ENCODE measurements around the gene KCNK1. TPM values are rescaled to one million over a fixed set of nuclear protein-coding genes. Genes with fewer than 3 reads are reported as not detected.

Gene KCNK1
- total RNA-seq, 1 donor: 2.9 TPM

DNA sequence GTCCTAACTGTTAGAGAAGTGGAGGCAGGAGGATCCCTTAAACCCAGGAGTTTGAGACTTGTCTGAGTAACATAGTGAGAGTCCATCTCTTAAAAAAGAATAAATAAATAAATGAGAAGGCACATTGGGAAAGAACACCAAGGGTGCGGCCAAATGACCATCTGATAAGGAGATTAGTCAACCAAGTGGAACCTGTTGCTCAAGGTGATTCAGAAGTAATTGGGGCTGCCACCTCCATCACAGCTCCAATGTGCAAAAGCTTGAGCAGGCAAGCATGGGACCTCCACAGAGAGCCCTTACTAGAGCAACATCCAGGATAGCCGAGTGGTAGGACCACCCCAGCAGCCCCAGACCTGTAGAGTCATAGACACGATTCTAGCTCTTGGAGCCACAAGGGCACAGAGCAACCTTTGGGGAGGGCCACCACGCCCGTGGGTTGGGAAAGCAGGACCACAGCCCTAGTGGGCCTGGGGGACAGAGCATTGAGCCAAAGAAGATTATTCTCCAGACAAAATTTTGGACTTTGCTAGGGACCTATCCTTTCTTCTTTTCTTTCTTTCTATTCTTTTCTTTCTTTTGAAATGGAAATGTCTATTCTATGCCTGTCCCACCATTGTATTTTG, 40.9 kb downstream of the KCNK1 start:
- H3K4me3 ChIP-seq (ENCODE audit: low read depth, low read length): no peak overlapping the region
- peak; percentile 8 for DNase-seq (ENCODE audit: low read depth)
- TF ChIP-seq, protein P1, sequence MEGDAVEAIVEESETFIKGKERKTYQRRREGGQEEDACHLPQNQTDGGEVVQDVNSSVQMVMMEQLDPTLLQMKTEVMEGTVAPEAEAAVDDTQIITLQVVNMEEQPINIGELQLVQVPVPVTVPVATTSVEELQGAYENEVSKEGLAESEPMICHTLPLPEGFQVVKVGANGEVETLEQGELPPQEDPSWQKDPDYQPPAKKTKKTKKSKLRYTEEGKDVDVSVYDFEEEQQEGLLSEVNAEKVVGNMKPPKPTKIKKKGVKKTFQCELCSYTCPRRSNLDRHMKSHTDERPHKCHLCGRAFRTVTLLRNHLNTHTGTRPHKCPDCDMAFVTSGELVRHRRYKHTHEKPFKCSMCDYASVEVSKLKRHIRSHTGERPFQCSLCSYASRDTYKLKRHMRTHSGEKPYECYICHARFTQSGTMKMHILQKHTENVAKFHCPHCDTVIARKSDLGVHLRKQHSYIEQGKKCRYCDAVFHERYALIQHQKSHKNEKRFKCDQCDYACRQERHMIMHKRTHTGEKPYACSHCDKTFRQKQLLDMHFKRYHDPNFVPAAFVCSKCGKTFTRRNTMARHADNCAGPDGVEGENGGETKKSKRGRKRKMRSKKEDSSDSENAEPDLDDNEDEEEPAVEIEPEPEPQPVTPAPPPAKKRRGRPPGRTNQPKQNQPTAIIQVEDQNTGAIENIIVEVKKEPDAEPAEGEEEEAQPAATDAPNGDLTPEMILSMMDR (IDR thresholded peaks at IDR 0.05; ENCODE audit: insufficient read depth, low read length): no peak

DNA sequence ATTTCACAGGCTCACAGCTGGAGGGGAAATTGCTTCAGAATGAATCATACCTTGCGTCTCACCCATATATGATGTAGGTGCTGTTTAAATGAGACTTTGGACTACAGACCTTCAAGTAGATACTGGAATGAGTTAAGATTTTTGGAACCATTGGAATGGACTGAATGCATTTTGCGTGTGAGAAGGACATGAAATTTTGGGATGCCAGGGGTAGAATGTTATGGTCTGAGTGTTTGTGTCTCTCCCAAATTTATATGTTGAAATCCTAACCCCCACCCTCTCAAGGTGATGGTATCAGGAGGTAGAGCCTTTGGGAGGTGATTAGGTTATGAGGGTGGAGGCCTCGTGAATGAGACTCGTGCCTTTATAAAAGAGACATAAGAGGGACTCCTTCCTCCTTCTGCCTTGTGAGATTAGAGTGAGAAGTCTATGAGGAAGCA, 41.4 kb downstream of the KCNK1 start:
- no peak overlapping the region for H3K4me3 ChIP-seq (ENCODE audit: low read depth, low read length)
- peak; percentile 15 for DNase-seq (ENCODE audit: low read depth)
- TF ChIP-seq, protein P1 (IDR thresholded peaks at IDR 0.05; ENCODE audit: insufficient read depth, low read length): no peak

DNA sequence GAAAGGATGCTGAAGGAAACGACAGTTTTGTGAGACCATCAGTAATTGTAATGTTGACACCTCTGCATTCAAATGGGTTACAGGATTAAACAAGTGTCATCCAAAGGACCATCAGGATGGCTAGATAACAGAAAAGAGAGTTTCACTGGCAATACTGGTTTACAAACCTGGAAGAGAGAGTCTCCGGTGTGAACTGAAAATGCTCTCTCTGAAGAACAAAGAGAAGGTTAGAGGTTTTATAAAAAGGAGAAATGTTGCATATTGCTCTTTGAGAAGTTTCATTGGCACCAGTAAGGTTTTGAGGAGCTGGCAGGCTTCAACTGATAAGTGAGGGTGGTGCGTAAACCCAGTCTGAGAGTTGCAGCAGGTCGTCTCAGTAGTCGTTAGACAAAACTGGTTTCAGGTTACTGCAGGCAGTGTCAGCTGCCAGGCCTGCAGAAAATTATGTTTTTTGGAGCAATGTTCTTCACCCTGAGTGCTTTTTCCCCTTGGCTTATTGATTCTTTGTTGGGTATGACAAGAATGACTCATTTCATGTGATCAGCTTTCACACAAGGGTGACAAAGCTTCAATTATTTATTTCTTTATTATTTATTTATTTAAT, 42.2 kb downstream of the KCNK1 start:
- no peak for DNase-seq (ENCODE audit: low read depth)
- H3K4me3 ChIP-seq (ENCODE audit: low read depth, low read length): no peak overlapping the region
- TF ChIP-seq, protein P1 (IDR thresholded peaks at IDR 0.05; ENCODE audit: insufficient read depth, low read length): no peak

DNA sequence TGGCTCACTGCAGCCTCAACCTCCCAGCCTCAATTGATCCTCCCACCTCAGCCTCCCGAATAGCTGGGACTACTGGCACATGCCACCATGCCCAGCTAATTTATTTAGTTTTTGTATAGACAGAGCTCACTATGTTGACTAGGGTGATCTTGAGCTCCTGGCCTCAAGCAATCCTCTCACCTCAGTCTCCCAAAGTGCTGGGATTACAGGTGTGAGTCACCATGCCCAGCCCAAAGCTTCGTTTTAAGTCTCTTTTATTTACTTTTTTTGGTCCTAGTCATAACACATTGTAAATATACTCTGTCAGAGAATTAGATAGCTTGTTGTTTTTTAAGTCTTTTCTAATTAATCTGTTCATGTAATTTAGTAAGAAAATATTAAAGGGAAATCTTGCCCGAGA, 42.8 kb downstream of the KCNK1 start:
- no peak overlapping the region for H3K4me3 ChIP-seq (ENCODE audit: low read depth, low read length)
- TF ChIP-seq, protein P1 (IDR thresholded peaks at IDR 0.05; ENCODE audit: insufficient read depth, low read length): no peak
- no peak for DNase-seq (ENCODE audit: low read depth)

DNA sequence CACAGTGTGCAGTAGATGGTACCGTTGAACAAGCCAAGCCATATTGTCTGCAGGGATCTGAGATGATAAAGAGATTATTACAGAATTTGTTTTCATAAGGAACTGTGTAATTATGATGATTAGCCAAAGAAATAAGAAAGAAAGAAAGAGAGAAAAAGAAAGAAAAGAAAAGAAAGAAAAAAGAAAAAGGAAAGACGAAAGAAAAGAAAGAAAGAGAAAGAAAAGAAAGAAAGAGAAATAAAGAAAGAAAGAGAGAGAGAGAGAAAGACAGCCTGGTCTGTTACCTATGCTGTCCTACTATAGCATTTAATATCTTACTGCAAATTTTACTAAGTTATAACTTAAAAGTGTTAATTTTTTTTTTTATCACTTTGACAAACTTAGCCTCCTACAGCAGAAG, 43.6 kb downstream of the KCNK1 start:
- no peak overlapping the region for H3K4me3 ChIP-seq (ENCODE audit: low read depth, low read length)
- DNase-seq (ENCODE audit: low read depth): no peak
- TF ChIP-seq, protein P1 (IDR thresholded peaks at IDR 0.05; ENCODE audit: insufficient read depth, low read length): no peak

DNA sequence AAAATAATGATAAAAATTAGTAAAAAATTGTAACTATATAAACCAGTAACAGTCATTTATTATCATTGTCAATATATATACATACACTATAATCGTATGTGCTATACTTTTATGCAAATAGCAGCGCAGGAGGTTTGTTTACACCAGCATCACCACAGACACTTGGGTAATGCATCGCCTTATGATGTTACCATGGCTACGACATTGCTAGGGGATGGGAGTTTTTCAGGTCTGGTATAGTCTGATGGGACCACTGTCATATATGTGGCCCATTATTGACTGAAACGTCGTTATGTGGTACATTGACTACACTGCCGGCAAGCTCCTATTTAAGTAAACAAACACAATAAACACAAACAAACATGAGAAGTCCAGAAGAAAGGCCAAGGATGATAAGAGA, 45.6 kb downstream of the KCNK1 start:
- TF ChIP-seq, protein P1 (IDR thresholded peaks at IDR 0.05; ENCODE audit: insufficient read depth, low read length): no peak
- H3K4me3 ChIP-seq (ENCODE audit: low read depth, low read length): no peak overlapping the region
- no peak for DNase-seq (ENCODE audit: low read depth)
